GM21423 (cell line): ENCODE data around the gene CNTN5.
A peak's percentile ranks its signal among the peaks of the same experiment; 100 is the strongest.
"Not testable (repeated sequence)": the region's sequence is repeated elsewhere in the genome, so short reads cannot be mapped to it uniquely, and the experiment has no call there.

Experiments used
- ATAC-seq: cut with Tn5 transposase; IDR thresholded peaks from one replicate; pipeline ENCODE4 v1.9.1; 2021; ENCODE audit warnings: mild to moderate bottlenecking, moderate library complexity; ENCODE audit not compliant: unreplicated experiment

The CNTN5 gene

GRCh38 chr11:99020352-99021225, at the start of gene CNTN5:
Gene CNTN5, plus strand, starts transcription at chr11:99020949.
- ATAC-seq: no peak

GRCh38 chr11:98979205-98979604, 41.5 kb upstream of the CNTN5 start:
- no peak for ATAC-seq

DNA sequence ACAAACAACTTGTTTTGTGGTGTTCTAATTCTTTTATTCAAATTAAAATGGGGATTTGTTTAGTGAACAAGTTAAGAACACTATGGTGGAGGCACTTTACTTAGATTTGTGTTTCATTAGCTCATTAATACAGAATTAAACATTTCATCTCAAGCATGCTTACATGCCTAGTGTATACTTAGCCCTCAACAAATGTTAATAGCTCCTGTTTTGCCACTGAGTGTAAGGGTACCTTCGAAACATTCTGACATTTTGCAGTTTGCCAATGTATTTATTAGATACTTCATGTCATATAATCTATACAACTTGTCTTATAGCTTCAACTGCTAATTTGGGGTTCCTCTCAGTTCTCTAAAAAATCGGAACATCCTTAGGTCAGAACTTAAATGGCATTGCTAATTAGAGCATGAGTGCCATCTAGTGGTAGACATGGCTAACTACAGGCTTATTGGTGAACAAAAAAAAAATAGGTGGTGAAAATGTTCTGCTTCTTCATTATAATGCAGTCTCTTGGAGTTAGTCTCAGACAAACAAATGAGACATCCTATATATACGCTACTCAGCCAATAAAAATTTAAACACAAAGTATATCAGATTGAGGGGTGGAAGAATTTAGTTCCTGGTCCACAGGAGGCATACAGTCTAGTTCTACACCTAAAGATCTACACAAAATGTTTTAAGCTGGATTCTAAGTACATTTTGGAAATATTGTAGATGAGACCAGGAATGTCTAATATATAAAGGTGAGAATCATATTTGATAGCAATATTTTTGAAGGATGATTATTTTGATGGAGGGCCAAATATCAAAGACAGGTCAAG, 4.9 kb upstream of the CNTN5 start:
- ATAC-seq: peak; percentile 64

DNA sequence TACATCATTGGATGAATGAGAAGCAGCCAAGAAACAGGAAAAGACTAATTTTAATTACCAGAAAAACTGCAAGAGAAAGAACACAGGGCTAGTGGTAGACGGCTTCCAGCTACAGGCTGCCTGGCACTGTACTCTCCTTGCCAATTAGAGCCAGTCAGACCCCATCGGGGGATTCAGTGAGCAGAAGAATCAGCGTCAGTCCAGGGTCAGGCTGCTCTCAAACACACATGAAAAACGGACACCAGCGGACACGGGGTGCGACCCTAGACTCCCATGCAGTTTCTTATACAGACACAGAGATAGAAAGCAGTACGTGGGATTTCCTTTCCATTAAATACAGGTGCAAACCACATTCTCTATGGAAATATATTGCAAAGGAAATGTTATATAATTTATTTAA, 1.1 kb upstream of the CNTN5 start:
- ATAC-seq: no peak

- ATAC-seq: no peak
Observed at GRCh38 chr11:99037057-99037456, 16.3 kb downstream of the CNTN5 start.

DNA sequence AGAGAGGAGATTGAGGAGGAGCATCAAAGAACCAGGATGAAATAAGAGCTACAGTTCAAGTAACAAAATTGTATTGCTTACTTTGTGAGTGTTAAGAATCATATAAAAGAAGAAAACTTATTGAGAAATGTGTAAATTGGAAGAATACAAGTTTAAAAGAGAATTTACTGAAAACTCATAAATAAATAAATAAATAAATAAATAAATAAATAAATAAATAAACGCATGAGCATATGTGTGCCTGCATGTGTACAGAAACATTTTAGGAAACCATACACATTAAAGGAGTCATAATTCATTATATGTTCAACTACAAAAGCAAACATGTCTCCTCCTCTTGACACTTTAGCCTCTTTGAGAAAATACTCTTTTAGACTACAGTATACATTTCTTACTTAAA, 42.6 kb downstream of the CNTN5 start:
- ATAC-seq: no peak

GRCh38 chr11:99065121-99065520, 44.4 kb downstream of the CNTN5 start:
- ATAC-seq: no peak

- ATAC-seq: no peak
Observed at GRCh38 chr11:99066618-99067317, 46.0 kb downstream of the CNTN5 start.

GRCh38 chr11:99068832-99069231, 48.1 kb downstream of the CNTN5 start:
- no peak for ATAC-seq

GRCh38 chr11:99069856-99070444, 49.2 kb downstream of the CNTN5 start:
- peak; percentile 90 for ATAC-seq

DNA sequence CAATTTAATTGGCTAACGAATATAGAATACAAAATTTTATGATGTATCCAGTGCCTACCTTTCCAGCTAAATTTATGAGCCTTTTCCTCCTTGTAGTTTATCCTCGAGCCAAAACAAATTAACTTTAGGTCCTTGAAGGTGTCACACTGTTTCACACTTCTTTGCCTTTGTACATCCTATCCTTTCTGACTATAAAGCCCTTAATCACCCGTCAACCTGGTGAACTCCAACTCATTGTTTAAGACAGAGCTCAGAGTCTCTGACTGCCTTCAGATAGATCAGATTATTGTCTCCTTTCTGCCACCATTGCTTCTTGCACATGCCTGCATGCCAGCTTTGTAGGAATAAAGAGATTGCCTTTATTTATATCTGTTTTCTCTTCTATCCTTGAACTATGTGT, 58.8 kb downstream of the CNTN5 start:
- ATAC-seq: no peak

- no peak for ATAC-seq
Observed at GRCh38 chr11:99080154-99080553, 59.4 kb downstream of the CNTN5 start.

DNA sequence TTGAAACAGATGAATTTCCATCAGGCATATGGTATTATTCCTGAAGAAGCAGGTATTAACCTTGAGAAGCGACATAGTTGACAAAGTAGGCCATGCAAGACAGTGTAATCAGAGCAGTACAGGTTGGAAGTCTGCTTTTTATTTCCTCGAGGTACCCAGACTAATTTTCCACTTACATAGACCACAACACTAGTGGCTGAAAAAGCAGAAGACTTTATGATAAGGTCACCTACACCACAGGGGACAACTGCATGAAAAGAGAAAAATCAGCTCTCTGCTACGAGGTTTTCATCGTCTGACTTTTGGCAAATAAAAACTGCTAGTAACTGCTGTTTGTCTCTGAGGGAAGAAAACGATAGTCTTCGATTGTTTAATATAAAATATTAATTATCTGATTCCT, 77.5 kb downstream of the CNTN5 start:
- ATAC-seq: peak; percentile 23

DNA sequence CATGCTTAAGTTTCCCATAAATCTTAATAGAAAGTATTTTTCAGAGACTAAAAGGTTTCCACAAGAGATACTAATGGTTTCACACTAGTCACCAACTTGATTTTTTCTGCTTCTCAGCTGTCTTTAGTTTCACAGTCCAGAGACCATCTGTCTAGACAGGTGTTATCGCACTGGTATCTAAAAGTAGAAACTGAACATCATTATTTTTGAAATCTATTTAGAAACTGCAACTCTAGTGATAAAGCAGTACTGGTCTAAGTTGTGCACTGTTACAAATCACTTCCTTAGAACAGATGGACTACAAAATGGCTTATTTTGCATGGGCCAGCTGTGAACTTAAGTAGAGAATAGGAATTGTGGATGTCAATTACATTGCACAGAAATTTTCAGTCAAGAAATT, 78.0 kb downstream of the CNTN5 start:
- peak; percentile 71 for ATAC-seq

- no peak for ATAC-seq
Observed at GRCh38 chr11:99117603-99118002, 96.9 kb downstream of the CNTN5 start.

DNA sequence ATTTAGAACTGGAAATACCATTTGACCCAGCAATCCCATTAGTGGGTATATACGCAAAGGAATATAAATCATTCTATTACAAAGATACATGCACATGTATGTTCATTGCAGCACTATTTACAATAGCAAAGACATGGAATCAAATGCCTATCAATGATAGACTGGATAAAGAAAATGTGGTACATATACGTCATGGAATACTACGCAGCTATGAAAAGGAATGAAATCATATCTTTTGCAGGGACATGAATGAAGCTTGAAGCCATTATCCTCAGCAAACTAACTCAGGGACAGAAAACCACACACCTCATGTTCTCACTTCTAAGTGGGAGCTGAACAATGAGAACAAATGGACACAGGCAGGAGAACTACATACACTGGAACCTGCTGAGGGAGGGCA, 113.1 kb downstream of the CNTN5 start:
- not testable (repeated sequence) for ATAC-seq

GRCh38 chr11:99135508-99135907, 114.8 kb downstream of the CNTN5 start:
- ATAC-seq: no peak

- no peak for ATAC-seq
Observed at GRCh38 chr11:99142237-99142636, 121.5 kb downstream of the CNTN5 start.

DNA sequence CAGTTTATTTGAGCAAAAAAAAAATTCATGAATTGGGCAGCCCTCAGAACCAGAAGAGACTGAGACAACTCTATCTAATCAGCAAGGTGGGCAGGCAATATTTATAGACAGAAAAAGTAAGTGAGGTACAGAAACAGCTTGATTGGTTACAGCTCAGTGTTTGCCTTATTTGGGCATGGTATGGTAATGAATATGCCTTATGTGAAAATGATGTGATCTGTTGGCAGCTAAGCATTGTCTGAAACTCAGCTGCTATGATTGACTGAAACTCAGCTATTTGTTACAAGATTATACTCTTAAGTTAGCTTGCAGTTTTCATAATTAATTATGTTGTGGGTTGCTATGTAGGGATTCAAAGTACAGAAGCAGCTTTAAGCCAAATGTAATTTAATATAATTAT, 127.6 kb downstream of the CNTN5 start:
- no peak for ATAC-seq

- no peak for ATAC-seq
Observed at GRCh38 chr11:99154277-99154676, 133.5 kb downstream of the CNTN5 start.

DNA sequence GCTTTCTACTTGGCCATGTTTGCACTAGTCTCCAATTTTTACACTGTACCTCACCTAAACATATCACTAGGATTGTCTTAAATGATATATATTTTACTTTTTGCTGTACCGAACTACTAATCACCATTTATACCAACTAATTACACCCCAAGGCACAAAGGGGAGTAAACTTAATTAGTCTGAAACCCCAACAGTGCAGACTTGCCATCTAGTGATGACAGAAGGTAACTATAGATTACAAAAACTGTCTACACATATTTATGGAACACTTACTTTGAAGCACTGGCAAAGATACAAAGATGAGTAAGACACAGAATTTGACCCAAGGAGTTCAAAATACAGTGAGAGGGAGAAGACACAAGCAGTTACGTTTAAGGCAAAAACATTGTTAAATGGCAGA, 139.7 kb downstream of the CNTN5 start:
- no peak for ATAC-seq
